A673 (cell line): ENCODE measurements around the gene APMAP.

Experiments
- CTCF ChIP-seq: fragments of 300-800, 200-600 bp; sonication (generic); conservative IDR thresholded peaks from 2 replicates; pipeline ENCODE4 v1.5.1; 2017; ENCODE audit warnings: low read depth, mild to moderate bottlenecking, antibody characterized with exemption, low read length, moderate library complexity, mixed read lengths
- EZH2 ChIP-seq: fragments of 200-600 bp; sonication (generic); IDR thresholded peaks from 2 replicates; pipeline ENCODE4 v1.6.1; 2017; ENCODE audit warnings: borderline replicate concordance, low read depth, mild to moderate bottlenecking, mixed read lengths, antibody characterized with exemption, low read length; ENCODE audit not compliant: poor library complexity, severe bottlenecking

GRCh38 chr20:24980291-24981053 lies 12.1 kb downstream of the APMAP start:
- TF ChIP-seq CTCF (no peak), EZH2 (no peak)
